SU-DHL-6 (cell line): ENCODE data around the gene EVL.

Experiments used
- EZH2phosphoT487 ChIP-seq: fragments of 200-600 bp; sonication (generic), shearing (Covaris generic); conservative IDR thresholded peaks from 2 replicates; pipeline ENCODE4 v1.6.1; 2018; ENCODE audit warnings: mild to moderate bottlenecking, antibody characterized with exemption, low read length, moderate library complexity, mixed read lengths
- TF ChIP-seq, protein P1 (sequence below): fragments of 200-600 bp; sonication (generic); IDR thresholded peaks from one replicate; pipeline ENCODE4 v1.5.1; 2017; ENCODE audit warnings: antibody characterized with exemption, mild to moderate bottlenecking, low read length, moderate library complexity; ENCODE audit not compliant: insufficient read depth, poor library complexity, severe bottlenecking

DNA sequence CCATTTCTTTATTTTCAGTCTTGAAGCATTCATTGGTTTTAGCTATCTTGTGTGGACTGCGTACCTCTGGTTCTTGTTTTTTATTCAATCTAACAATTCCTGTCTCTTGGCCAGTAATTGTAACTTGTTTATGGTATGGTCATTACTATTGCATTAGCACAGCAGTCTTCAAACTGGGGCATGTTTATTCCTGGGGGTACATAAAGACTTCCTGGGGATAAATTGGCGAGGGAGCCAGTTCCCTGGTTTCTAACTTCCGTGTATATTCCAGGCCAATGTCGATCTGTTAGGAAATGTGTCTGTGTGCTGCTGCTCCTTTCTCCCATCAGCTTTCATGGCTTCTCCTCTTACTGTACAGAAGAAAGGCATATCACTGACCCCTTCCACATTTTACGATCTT, 13.7 kb upstream of the EVL start:
- TF ChIP-seq, protein P1, sequence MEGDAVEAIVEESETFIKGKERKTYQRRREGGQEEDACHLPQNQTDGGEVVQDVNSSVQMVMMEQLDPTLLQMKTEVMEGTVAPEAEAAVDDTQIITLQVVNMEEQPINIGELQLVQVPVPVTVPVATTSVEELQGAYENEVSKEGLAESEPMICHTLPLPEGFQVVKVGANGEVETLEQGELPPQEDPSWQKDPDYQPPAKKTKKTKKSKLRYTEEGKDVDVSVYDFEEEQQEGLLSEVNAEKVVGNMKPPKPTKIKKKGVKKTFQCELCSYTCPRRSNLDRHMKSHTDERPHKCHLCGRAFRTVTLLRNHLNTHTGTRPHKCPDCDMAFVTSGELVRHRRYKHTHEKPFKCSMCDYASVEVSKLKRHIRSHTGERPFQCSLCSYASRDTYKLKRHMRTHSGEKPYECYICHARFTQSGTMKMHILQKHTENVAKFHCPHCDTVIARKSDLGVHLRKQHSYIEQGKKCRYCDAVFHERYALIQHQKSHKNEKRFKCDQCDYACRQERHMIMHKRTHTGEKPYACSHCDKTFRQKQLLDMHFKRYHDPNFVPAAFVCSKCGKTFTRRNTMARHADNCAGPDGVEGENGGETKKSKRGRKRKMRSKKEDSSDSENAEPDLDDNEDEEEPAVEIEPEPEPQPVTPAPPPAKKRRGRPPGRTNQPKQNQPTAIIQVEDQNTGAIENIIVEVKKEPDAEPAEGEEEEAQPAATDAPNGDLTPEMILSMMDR = no peak
- no peak for TF ChIP-seq EZH2phosphoT487
